ENCODE data around the gene EMP1. TPM values are rescaled to one million over a fixed set of nuclear protein-coding genes. Genes with fewer than 3 reads are reported as not detected.

EMP1 gene
- total and polyA plus RNA-seq, 9 of the 15 experiments (the other 6 are each of a cell fraction or from before 2014, with no cell fraction given): 0.10 to 0.60 TPM; not detected in 7

DNA sequence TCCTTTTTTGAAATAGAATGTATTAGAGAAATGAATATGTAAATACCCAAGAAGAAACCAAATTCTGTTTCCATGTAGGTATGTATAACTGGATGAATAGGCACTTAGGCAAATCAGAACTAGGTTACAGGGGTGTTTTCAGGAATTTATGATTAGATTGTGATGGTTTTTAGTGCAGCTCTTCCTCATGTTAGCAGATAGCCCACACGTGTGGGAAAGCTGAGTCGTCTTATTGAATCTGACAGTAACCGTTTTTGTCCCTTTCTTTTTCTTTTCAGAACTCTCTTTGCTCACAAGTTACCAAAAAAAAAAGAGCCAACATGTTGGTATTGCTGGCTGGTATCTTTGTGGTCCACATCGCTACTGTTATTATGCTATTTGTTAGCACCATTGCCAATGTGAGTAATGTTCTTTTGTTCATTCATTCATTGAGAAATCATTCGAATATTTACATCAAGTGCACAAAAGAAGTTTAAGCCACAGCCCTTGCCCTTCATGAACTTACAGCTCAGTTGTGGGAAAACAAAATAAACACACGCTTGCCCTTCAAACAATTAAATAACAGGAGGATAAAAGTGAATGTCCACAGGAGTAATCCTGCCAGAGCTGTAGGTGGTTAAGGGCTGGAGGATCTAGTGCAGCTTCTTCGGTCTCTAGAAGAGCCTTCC is 14.8 kb downstream of the EMP1 start (continued):
- TF ChIP-seq RREB1 (CRISPR knock-in tag; IDR thresholded peaks at IDR 0.05): no peak
- TF ChIP-seq MLX (CRISPR knock-in tag; conservative IDR thresholded peaks at IDR 0.05): no peak
- no peak for TF ChIP-seq ASH1L (IDR thresholded peaks at IDR 0.05; ENCODE audit: borderline replicate concordance, low read depth, partially characterized antibody)
- no peak for TF ChIP-seq SNAPC5 (CRISPR knock-in tag; IDR thresholded peaks at IDR 0.05)
- TF ChIP-seq ZBTB8A (IDR thresholded peaks at IDR 0.05; ENCODE audit: partially characterized antibody): no peak
- TF ChIP-seq EP400 (IDR thresholded peaks at IDR 0.05): no peak
